Suprapubic skin (tissue), 4 donors: ENCODE results near the gene NUP42. TPM values are rescaled to one million over a fixed set of nuclear protein-coding genes. Genes with fewer than 3 reads are reported as not detected.

Experiments used
- DNase-seq, 2 donors: peaks; one replicate each; pipeline ENCODE4 v3.0.0-alpha.2; 2019; ENCODE audit warnings: low spot score in 2 of 2
- H3K27ac ChIP-seq: fragments of 200-600 bp; sonication (generic); one replicate; pipeline ENCODE4 v1.5.1; 2019
- H3K27me3 ChIP-seq: fragments of 200-600 bp; sonication (generic); one replicate; pipeline ENCODE4 v1.5.1; 2019
- H3K36me3 ChIP-seq: fragments of 200-600 bp; sonication (generic); one replicate; pipeline ENCODE4 v1.5.1; 2019
- H3K4me1 ChIP-seq: fragments of 200-600 bp; sonication (generic); one replicate; pipeline ENCODE4 v1.5.1; 2019
- H3K4me3 ChIP-seq: fragments of 200-600 bp; sonication (generic); one replicate; pipeline ENCODE4 v1.5.1; 2019; ENCODE audit warnings: mild to moderate bottlenecking
- H3K9me3 ChIP-seq: fragments of 200-600 bp; sonication (generic); one replicate; pipeline ENCODE4 v1.5.1; 2019
- EP300 ChIP-seq: sonication (generic); formaldehyde crosslinking; IDR thresholded peaks from one replicate; pipeline ENCODE4 v1.6.1; 2017; ENCODE audit warnings: antibody characterized with exemption
- POLR2A ChIP-seq, 2 donors: fragments of 450-650 bp; IDR thresholded peaks; one replicate each; pipeline ENCODE4 v1.6.1; 2017; ENCODE audit warnings: antibody characterized with exemption in 2 of 2, mild to moderate bottlenecking in 2 of 2, moderate library complexity in 2 of 2
- POLR2AphosphoS5 ChIP-seq, 3 donors: sonication (generic); formaldehyde crosslinking; IDR thresholded peaks; one replicate each; pipeline ENCODE4 v1.6.1; 2017; ENCODE audit warnings: antibody characterized with exemption in 3 of 3
- WGBS: methylation state at CpG from one replicate; pipeline ENCODE4 v1.1.5; 2018; 5-methylcytosine and 5-hydroxymethylcytosine counted together
- total RNA-seq, 4 donors: library from RNA; depleted of rRNA; stranded (reverse); fragments of >200 nt; gene quantifications; one replicate each; pipeline ENCODE4 v1.1.0, GENCODE V29; 2016
- TF ChIP-seq, protein P1 (sequence below), 2 donors: fragments of 200-600 bp in 1 of 2; fragments of 450-650 bp in 1 of 2; sonication (generic) in 1 of 2; IDR thresholded peaks; one replicate each; pipeline ENCODE4 v1.5.1; 2016 to 2019; ENCODE audit warnings: antibody characterized with exemption in 2 of 2, mild to moderate bottlenecking in 1 of 2, moderate library complexity in 1 of 2

NUP42 gene
- total RNA-seq, 4 donors from 2014 or later, result 34.4 to 46.6 (median 38.0) TPM

DNA sequence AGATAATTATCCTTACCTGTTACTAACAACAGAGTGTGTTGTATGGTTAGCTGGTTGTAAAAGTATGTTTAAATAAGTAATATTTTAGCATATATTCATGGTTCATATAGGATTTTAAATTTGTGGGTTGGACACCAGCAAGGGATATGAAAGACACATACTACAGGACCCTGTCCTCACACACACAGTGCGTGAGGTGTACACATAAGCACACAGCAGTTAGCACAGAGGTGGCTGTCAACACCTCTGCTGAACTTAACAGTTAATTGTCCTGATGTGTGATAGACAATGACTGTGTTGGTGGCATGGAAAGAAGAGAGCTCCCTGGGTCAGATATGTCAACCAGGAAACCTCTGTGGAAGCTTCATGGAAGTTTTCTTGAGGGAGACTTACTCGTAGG is 23.3 kb upstream of the NUP42 start:
- DNase-seq, result no peak
- peaks cover 17% of the 10 kb centered on the region for H3K36me3 ChIP-seq
- WGBS, result 94% methylated on average over 2 of the region's 2 CpGs
- TF ChIP-seq, protein P1, sequence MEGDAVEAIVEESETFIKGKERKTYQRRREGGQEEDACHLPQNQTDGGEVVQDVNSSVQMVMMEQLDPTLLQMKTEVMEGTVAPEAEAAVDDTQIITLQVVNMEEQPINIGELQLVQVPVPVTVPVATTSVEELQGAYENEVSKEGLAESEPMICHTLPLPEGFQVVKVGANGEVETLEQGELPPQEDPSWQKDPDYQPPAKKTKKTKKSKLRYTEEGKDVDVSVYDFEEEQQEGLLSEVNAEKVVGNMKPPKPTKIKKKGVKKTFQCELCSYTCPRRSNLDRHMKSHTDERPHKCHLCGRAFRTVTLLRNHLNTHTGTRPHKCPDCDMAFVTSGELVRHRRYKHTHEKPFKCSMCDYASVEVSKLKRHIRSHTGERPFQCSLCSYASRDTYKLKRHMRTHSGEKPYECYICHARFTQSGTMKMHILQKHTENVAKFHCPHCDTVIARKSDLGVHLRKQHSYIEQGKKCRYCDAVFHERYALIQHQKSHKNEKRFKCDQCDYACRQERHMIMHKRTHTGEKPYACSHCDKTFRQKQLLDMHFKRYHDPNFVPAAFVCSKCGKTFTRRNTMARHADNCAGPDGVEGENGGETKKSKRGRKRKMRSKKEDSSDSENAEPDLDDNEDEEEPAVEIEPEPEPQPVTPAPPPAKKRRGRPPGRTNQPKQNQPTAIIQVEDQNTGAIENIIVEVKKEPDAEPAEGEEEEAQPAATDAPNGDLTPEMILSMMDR (IDR thresholded peaks at IDR 0.05), result no peak
- TF ChIP-seq POLR2A (IDR thresholded peaks at IDR 0.05), result no peak
- TF ChIP-seq EP300, result no peak
- TF ChIP-seq POLR2AphosphoS5 (IDR thresholded peaks at IDR 0.05), result no peak
- no peaks in the 10 kb centered on the region for H3K9me3 ChIP-seq
- H3K4me1 ChIP-seq, result no peaks in the 10 kb centered on the region
- H3K4me3 ChIP-seq, result no peak overlapping the region
- H3K27me3 ChIP-seq, result no peaks in the 10 kb centered on the region
- no peak overlapping the region for H3K27ac ChIP-seq

DNA sequence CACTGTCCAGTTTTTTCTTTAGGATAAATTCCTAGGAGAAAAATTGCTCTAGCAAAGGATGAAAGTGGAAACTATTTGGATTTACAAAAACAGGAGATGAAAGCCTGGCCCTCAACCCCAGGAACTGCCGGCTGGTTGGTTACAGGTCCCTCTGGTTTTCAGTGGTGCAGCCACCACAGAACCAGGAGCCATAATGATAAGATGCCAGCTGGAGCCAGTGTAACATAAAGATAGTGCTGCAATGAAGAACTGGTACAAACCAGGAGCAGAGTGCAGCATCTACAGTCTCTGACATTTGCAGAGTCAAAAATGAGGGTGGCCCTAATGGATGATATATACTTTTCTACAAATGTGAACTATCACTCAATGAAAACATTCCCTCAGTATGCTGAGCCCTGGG is 20.4 kb upstream of the NUP42 start:
- Histone ChIP-seq H3K36me3 (peaks cover 6% of the 10 kb centered on the region), H3K4me3 (no peak overlapping the region), H3K27me3 (no peaks in the 10 kb centered on the region), H3K27ac (no peak overlapping the region), H3K4me1 (no peaks in the 10 kb centered on the region), H3K9me3 (no peaks in the 10 kb centered on the region)
- 100% methylated on average over 1 of the region's 1 CpG for WGBS
- no peak for DNase-seq
- no peak for TF ChIP-seq POLR2AphosphoS5 (IDR thresholded peaks at IDR 0.05)
- no peak for TF ChIP-seq POLR2A (IDR thresholded peaks at IDR 0.05)
- no peak for TF ChIP-seq EP300
- TF ChIP-seq, protein P1 (IDR thresholded peaks at IDR 0.05), result no peak

DNA sequence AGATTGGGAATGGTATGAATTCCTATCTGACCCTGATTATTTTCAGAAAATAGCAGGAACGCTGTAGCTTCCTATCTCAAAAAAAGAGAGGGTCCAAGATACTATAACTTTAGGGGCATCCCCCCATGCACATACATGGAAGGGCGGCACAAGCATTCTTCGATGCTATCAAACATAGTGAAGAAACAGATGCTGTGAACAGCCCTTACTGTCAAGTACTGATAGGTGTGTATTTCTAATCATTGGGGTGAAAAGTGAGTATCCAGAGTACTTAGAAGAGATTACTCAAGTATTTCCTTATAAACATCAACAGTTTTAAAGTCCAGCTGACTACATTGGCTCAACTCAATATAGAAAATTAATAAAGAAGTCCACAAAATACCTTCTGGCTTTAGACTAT is 17.0 kb upstream of the NUP42 start:
- H3K27ac ChIP-seq, result no peak overlapping the region
- no peaks in the 10 kb centered on the region for H3K9me3 ChIP-seq
- H3K4me3 ChIP-seq, result no peak overlapping the region
- no peak for DNase-seq
- no peaks in the 10 kb centered on the region for H3K4me1 ChIP-seq
- peaks cover 19% of the 10 kb centered on the region for H3K36me3 ChIP-seq
- TF ChIP-seq, protein P1 (IDR thresholded peaks at IDR 0.05), result no peak
- no peak for TF ChIP-seq EP300
- TF ChIP-seq POLR2AphosphoS5 (IDR thresholded peaks at IDR 0.05), result no peak
- TF ChIP-seq POLR2A (IDR thresholded peaks at IDR 0.05), result no peak
- H3K27me3 ChIP-seq, result no peaks in the 10 kb centered on the region
- WGBS, result 98% methylated on average over 3 of the region's 3 CpGs

DNA sequence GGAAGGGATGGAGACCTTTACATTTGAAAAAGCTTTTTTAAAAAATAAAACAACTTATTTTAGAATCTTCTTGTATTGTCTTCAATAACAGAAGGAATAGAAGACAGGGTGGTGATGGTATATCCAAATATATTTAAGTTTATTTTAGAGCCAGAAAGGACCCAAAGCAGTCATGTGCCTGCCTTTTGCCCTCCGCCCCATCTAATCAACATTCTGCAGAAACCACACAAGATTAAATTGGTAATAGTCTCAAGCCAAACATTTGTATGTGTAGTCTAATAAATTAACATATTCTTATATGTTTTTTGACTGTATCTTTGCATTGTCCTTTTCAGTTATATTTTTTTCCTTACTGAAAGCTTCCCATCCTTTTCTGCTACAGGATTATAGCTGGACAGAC is 16.5 kb upstream of the NUP42 start:
- Histone ChIP-seq H3K27me3 (no peaks in the 10 kb centered on the region), H3K27ac (no peak overlapping the region), H3K9me3 (no peaks in the 10 kb centered on the region), H3K36me3 (peaks cover 19% of the 10 kb centered on the region), H3K4me3 (no peak overlapping the region), H3K4me1 (no peaks in the 10 kb centered on the region)
- DNase-seq, result no peak
- 91% methylated on average over 1 of the region's 1 CpG for WGBS
- no peak for TF ChIP-seq EP300
- no peak for TF ChIP-seq POLR2A (IDR thresholded peaks at IDR 0.05)
- TF ChIP-seq, protein P1 (IDR thresholded peaks at IDR 0.05), result no peak
- TF ChIP-seq POLR2AphosphoS5 (IDR thresholded peaks at IDR 0.05), result no peak

DNA sequence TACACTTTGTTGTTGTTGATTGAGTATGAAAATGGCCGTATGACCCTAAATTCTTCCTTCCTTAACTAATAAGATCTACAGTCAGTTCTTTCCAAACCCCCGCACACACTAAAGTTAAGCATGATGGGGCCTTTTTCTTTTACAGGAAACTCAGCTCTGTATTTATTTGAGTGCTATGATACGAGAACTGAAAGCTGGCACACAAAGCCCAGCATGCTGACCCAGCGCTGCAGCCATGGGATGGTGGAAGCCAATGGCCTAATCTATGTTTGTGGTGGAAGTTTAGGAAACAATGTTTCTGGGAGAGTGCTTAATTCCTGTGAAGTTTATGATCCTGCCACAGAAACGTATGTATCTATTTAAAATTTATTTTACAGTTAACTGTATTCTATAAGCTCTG is 14.2 kb upstream of the NUP42 start:
- WGBS, result 86% methylated on average over 5 of the region's 5 CpGs
- Histone ChIP-seq H3K27me3 (no peaks in the 10 kb centered on the region), H3K4me3 (no peak overlapping the region), H3K27ac (no peak overlapping the region), H3K9me3 (no peaks in the 10 kb centered on the region), H3K36me3 (peaks cover 19% of the 10 kb centered on the region), H3K4me1 (no peaks in the 10 kb centered on the region)
- no peak for TF ChIP-seq POLR2AphosphoS5 (IDR thresholded peaks at IDR 0.05)
- TF ChIP-seq POLR2A (IDR thresholded peaks at IDR 0.05), result no peak
- no peak for TF ChIP-seq EP300
- no peak for DNase-seq
